GM18519 (cell line): ENCODE measurements around the gene MEP1A.

Source experiments
- ATAC-seq: cut with Tn5 transposase; IDR thresholded peaks from one replicate; pipeline ENCODE4 v1.9.1; 2021; ENCODE audit warnings: mild to moderate bottlenecking, moderate library complexity; ENCODE audit not compliant: unreplicated experiment, low FRiP score

Gene MEP1A

DNA sequence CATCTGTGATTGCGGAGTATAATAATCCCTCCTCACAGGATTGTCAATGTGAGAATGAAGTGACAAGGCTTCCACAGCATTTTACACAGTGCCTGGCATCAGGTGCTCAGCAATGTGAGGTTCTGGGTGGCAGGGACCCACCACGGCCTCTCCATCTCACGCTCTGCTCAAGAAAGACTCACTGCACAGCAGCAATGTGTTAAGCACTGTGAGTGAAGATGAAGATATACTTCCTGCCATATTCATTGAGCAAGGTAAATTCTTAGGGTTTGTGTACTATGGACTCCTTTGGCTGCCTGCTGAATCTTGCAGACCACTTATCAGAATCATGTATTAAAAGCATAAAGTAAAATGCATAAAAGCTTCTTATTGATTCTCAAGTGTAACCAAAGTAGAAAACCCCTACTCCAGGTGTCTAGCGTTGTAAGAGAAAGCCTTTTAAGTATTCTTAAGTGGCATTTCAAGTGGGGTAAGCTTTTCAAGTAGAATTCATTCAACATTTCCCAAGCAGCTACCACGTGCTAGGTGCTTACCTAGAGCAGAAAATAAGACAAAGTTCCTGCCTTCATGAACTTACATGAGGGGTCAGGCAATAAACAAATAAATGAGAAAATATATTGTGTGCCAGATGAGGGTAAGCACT lies 17.0 kb upstream of the MEP1A start:
- ATAC-seq = no peak

DNA sequence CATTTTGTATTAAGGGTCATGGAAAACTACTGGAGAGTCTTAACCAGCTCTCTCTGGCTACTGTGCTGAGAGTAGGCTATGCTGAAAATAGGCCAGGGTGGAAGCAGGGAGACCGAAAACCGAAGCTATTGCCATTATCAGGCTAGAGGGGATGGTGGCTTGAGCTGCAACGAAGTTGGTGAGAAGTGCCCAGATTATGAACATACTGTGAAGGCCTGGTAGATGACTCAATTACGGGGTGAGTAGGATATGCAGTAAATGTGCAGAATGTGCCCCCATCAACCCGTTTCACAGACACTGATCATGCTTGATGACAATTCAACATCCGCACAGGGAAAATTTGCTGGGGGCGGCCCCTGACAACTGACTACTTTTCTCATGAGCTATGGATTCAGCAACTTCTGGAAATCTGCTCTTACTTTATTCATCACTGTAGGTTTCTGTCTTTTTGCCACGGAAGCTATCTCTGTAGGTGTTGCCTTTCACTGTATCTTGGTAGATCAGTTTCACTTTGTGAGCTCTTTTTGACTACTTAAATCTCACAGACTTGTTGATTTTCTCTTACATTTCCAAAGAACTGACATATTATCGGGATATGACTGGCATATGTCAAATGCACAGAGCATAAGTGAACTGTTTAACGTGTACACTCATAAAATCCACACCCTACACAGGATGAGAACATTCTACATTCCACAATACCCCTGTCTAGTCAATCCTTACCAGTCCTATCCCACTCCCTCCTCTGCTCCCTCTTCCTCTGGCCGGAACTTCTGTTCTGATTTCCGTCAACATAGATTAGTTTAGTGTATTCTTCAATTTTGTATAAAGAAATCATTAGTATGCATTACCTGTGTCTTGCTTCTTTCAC lies 15.5 kb upstream of the MEP1A start:
- no peak for ATAC-seq

DNA sequence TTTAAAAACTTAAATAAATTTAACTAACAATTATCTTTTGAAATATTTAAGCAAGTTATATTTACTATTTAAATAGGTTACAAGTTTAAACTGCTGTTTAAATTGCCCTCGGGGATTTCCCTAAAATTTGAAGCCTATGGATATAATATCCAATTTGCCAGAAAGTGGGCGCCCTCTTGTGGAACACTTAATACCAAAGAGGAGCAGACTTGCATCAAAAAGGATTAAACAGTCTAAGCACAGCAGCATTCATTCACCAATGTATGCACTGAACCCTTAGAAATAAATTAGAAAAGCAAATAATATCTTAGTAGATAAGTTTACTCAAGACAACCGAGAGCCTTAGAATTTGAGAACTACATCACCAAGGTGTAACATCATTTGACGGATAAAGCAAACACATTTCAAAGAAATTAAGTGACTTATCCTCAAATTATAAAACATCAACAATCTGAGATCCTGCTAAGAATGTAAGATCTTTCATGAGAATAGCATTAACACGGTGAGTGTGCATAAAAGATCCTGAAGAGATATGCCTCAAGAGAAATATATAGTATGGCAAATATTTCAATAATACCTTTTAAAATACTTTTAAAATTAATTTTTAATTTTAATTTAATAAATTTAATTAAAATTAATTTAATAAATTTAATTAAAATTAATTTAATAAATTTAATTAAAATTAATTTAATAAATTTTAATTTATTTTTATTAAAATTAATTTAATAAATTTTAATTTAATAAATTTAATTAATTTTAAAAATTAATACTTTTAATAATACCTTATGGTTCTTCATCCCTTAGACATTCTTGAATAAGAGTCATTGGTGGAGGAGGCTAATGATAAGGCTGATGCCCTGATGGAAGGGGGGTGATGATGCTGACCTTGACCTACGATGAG lies 11.5 kb upstream of the MEP1A start:
- no peak for ATAC-seq

DNA sequence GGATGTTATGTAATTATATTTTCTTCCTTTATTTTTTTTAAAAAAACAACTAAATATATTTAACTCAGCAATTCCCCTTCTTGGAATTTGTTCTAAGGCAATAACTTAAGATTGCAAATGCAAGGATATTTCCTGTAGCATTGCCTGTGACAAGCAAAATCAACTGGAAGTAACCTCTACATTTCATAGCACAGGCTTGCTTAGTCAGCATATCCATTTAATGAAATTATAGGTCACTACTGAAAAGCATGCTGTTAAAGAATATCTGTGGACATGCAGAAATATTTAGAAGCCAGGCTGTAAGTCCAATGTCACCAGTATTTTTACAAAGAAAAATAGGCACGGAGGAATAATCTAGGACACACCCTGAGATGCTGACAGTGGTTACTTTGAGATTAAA lies 8.7 kb upstream of the MEP1A start:
- no peak for ATAC-seq

DNA sequence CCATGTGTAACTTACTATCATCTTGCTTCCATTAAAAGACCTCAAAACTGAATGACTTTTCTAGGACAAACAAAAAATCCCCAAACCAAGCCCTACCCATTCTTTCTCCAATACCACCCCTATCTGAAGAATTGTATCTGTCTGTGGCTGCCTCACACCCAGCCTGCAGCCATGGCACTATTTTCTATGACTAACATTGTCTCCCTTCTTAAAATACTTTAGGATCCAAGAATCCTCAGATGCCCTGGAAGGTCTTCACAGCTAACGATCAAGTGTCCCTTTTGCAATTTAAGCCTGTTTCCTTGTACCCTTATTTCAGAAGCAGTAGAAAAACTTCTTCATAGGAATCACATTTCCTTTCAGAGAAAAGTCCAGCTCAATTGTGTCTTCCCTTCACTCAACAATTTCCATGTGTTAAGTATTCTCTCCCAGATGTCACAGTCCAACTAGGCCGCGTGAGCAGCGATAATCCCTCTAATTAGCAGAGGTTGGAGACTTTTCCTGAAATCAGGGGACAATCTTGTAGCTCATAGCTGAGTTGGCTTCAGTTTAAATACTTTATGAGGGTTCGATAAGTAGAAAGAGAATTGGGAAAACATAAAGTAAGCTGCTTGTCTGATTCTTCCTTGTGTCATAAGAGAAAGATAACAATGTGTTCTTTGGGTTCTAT lies 5.2 kb upstream of the MEP1A start:
- no peak for ATAC-seq

DNA sequence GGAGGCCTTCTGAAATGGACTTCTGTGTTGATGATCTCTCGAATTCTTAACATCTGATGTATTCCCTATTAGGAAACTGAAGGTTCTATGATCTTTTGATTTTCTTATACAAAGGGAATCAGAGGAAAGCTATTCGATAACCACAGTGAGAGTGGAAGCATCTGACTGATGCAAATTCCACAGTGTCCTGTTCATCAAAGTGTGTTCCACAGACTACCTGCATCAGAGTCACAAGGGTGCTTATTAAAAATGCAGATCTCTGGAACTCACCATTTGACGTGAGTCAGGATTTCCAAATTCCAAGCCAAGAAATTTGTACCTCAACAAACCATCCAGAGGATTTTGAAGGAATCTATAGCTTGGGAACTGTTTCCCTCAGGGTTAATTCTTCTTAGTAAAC lies 4.4 kb upstream of the MEP1A start:
- ATAC-seq = no peak

DNA sequence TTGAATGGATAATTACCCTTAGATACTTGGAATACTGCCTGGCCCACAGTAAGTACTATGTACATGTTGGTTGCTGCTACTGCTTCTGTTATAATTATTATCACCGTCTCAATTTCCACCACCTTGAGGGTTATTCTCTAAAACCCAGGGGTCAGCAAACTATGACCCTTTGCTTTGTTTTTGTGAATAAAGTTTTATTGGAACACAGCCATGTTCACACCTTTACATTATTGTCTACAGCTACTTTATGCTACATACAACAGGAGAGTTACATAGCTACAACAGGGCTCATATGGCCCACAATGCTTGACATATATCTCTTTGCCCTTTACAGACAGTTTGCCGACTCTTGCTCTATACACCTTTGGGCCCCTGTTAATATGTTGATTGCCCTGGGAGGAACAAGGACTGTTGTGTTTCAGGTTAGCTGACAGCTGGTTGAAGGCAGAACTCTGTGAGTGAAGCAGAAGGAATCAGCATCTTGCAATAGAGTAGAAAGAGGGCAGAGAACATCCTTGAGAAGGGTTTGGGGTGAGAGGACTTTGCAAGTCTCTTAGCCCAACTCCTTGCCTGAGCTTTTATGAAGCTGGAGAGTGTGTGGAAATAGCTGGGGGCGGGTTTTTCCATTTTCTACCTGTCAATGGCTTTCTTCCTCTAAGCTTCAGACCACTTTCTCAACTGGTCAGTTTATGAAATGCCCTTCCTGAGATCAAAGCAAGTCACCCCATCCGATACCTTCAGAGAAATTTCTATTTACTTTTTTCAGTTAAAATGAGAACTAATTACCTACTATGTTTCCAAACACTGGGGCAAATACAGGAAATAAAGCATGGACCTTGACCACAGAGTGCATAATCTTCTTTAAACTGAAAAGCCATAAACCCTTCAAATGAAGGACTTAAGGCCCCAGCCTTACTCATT lies 3.5 kb upstream of the MEP1A start:
- ATAC-seq = no peak

DNA sequence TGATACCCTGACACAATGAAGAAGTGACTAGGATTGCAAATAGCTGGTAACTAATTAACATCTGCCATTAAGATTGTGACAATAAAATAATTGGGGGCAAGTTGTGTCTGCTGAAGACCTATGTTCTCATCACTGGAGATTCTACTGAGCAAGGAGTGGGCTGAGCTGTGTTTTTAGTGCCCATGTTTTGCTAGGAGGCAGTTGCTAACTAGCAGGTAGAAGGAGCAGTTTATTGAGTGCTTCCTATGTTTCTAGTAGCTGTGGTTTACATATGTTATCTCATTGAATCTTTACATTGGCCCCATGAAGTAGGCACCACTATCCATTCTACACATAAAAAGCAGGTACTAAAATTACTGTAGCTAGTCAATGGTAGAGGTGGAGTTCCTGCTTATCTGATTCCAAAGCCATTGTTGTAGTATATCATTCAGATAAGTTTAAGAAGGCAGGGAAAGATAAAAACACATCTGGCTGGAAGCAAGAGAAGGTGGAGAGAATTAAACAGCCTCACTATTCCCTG lies 2.8 kb upstream of the MEP1A start:
- no peak for ATAC-seq

DNA sequence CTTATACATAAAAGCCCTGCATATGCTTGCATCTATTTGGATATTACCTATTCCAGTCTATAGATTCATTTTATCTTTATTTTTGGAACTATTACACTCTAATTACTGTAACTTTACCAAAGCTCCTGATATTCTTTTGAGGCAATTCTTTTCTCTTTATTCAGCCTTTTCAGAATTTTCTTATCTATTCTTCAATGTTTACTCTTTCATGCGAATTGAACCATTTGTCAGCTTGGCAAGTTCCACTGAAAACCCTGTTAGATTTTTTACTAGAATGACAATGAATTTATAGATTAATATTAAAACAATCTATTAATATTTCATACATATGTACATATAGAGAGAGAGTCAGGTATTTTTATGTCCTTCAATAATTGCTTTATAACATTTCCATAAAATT lies 554 bp upstream of the MEP1A start:
- ATAC-seq = no peak

DNA sequence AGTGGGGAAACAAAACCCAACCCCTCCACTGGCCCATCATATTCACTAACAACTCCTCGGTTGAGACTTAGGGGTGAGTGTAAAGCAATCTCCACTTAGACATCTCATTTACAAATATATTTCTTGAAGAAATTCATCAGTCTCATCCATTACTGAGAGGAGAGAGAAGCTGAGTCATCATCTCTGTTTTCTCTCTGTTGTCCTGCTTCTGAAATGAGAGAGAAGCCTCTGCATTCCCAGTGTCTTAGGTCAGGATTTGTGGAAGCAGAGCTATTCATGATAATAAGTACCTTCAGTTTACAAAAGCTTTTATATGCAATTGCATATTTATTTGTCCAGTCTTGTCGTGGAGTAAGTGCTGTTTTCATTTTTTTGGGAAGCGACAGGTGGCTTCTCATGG lies 879 bp downstream of the MEP1A start:
- ATAC-seq = no peak

DNA sequence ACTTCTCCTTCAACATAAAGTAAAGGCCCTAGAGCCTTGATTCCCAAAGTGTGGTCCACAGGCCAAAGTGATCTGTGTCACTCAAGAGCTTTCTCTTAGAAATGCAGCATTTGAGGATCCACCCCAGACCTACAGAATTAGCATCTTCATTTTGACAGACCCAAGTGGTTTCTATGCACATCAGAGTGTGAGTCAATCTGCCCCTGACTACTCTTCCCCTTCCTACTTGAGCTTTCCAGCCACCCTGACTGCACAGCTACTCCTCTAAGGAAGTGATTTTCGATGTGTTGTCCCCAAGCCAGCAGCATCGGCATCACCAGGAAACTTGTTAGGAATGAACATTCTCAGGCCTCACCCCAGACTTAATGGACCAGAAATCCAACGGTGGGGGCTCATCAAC lies 2.6 kb downstream of the MEP1A start:
- no peak for ATAC-seq

DNA sequence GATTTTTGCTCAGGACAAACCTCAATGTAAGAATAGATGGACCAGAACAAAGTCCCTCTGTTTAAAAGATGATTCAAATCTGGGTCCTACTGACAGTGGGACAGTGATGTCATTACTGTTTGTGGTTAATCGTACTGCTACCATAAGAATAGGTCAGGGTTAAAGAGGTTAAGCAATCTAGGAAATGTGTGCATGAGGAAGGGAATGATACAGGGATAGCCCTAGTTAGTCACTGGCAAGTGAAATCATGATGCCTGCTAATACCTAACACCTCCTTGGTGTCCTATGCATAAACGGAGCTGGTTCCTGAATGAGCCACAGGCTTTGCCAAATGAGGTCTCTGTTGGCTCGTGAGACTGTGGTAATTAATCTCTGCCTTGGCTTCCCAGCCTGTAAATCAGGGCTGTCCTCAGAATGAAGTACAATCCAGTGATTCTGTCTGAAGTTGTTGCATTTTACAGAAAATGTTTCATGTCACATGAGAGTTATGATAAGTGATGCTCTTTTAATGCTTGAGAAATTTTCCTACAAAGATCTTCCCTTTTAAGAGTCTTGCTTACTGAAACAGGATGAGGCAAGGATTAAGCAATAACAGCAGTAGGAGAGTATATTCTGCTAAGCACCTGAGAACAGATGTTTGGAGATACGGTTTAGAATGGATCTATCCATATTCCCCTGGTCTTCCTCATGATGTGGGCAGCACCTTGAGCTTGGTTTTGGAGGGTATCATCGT lies 3.8 kb downstream of the MEP1A start:
- no peak for ATAC-seq

DNA sequence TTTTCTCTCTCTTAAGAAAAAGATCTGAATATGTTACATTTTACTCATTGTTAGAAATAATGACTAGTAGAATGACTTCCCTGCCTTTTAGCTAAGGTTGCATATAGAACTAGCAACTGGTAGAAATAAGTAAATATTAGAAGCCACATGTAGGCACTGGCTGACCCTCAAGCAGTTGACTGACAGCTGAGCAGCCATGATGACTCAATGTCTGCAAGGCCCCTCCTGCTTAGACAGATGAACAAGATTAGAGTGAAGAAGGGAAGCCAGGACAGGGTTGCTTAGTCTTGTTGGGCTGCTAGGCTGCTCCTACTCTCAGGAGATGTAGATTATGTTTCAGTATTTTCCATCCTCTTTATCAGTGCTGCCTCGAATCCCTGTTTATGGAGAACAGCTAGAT lies 6.5 kb downstream of the MEP1A start:
- no peak for ATAC-seq

DNA sequence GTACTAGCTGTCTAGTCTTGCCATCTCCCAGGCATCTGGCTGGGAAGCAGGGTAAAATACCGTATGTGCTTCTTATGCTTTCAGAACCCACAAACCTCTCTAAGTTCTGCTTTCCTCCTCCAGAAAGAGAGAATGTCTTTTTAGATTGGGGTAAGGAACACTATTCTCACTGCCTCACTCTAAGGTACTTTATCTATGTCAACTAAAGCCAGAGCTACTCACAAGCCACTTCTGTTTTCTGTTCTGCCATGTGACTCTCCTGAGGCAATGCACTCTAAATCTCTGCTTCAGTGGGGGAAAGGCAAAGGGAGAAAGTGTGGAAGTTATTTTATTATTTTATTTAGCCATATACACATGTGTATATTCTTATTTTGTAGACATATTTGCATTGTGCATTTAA lies 15.6 kb downstream of the MEP1A start:
- no peak for ATAC-seq

DNA sequence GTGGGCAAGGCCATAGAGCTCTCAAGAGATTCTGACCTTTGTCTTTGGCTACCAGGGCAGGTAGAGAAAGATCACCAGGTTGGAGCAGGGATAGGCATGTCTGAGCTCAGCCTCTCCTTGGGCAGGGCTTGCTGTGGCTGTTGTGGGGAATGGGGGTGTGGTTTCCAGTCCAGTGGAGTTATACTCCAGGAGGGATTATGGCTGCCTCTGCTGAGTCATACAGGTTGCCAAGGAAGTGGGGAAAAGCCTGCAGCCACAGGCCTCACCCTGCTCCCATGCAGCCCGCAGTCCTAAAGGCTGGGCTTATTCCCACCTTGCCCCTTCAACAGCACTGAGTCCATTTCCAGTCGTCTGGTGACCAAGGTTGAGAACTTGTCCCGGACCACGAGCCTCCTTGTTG lies 21.9 kb downstream of the MEP1A start:
- ATAC-seq = no peak

DNA sequence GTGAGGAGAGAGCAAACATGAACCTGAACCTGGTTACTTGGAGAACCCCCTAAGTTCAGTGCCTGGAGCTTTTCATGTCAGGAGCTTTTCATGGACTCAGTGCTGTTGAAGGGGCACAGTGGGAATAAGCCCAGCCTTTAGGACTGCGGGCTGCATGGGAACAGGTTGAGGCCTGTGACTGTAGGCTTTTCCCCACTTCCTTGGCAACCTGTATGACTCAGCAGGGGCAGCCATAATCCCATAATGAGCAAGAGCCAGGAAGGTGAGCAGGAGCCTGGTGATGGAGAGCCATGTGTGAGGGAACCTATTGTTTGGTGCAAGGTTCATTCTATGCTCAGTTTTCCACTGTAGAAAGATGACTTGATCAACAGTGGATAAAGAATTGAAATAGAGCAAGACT lies 23.4 kb downstream of the MEP1A start:
- ATAC-seq = no peak

DNA sequence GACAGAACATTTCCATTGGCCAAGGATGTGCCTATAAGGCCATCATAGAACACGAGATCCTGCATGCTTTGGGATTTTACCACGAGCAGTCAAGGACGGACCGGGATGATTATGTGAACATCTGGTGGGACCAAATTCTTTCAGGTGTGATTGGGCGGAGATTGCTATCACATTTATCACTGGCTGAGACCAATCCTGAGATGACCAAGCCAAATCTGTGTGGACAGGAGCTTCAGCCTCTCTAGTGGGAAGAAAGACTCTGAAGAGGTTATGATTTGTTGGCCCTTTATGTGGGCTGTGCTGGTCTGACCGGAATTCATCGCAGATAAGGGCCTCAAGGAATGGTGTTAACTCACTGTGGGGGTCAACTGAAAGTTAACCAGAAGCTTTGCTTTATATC lies 26.4 kb downstream of the MEP1A start:
- no peak for ATAC-seq

DNA sequence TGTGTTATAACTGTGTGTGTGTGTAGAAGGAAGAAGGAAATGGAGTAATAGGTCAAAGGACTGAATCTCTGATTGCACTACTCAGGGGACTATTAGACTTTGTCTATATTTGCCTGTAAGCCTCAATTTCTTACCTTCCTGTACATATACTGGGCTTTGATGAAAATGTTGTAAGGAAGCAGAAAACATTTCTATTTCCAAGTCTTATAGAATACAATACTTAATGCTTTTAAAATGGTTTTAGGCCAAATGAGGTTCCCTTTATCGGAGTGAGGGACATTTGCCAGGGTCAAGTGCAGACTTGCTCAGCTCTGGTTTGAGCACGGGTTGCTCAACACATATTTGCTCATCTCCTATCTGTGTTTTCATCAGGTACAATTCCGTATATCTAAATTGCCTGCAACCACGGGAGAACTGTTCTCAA lies 28.3 kb downstream of the MEP1A start:
- no peak for ATAC-seq

DNA sequence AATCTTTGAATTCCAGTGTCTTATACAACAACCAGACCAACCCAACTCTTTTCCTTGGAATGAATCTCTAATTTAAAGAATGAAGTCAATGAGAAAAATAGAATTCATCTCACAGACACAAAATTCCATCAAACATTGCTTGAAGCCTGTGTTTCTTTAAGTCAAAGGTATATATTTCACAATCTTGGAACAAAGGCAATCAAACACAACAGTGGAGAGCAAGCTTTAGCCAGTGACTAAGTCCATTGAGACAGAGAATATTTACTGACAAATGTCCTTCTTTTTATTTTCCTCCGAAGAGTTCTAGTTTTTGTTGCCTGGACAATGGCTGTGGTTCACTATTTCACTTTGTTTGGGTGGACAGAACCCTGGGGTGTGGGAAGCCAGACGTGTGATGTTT lies 35.8 kb downstream of the MEP1A start:
- ATAC-seq = no peak
